M059J (cell line): Measurements from ENCODE around the gene PHACTR1. TPM values are rescaled to one million over a fixed set of nuclear protein-coding genes. Genes with fewer than 3 reads are reported as not detected.
"Not testable (repeated sequence)": the region's sequence is repeated elsewhere in the genome, so short reads cannot be mapped to it uniquely, and the experiment has no call there.

Experiments
- DNase-seq: peaks from one replicate; pipeline ENCODE4 v3.0.0-alpha.2; 2012; ENCODE audit warnings: low read depth
- total RNA-seq: library from RNA; depleted of rRNA; stranded (reverse); fragments of >200 nt; shearing (Covaris generic); gene quantifications from 2 replicates; pipeline ENCODE4 v1.2.3, GENCODE V29; 2014; rRNA removed

The PHACTR1 gene
- total RNA-seq: 1.2 and 3.5 TPM in 2 replicates

DNA sequence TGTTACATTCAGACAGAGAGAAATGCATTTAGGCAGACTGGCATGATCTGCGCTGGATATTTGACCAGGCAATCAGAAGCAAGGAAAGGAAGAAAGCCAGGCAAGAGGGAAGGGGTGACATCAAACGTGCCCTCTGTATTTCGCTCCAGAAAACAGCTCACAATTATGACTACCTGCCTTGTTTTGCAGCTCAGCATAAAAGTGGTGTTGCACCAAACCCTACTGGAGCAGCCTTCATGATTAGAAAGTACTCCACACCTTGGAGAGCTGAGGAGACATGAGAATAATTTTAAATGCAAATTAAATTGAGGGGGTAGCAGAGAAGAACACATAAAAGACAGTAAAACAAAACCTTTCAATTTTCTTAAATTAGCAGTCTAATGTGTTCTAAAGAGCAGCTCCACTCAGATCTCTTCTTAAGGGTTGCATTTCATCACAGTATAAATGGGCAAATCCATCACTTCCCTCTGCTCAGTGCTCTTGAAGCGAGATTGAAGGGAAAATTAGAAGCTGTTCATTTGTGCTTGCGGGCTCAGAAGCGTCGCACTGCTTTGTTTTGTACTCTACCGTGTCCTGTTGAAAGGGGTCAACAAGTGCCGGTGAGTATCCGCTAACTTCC lies at the start of gene PHACTR1:
Gene PHACTR1, plus strand, starts transcription at position 470 of the 619 bp plus-strand sequence.
- no peak for DNase-seq

DNA sequence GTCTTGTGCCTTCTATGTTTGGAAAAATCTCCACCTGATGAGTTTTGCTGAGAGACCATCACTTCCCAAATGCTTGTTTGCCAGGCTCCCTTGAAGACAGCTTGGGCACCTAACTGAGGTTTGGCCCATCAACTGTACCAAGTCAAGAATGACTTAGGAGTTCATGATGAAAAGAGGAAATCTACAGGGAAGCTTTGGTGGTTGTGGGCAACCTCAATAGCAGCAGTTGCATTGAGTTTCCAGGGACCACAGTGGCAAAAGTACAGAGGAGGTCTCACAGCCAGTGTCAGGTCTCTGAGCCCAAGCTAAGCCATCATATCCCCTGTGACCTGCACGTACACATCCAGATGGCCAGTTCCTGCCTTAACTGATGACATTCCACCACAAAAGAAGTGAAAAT lies 49.7 kb upstream of the PHACTR1 start:
- no peak for DNase-seq

DNA sequence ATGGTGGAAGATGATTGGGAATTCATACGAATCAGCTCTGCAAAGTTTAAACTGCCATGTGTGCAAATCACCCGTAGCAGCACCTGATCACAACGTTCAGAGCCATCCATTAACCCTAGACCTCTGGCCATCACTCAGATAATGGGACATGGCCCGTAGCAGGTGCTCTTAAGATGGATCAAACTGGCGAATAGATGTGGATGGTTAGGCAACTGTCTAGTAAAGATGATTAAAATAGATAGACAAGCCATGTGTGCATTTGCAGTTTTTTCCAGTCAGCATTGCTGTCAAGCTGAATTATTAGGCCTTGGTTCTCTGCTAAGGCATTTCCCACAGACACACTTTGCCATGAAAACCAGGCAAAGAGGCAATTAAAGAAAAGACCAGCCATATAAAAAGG lies 40.6 kb upstream of the PHACTR1 start:
- no peak for DNase-seq

DNA sequence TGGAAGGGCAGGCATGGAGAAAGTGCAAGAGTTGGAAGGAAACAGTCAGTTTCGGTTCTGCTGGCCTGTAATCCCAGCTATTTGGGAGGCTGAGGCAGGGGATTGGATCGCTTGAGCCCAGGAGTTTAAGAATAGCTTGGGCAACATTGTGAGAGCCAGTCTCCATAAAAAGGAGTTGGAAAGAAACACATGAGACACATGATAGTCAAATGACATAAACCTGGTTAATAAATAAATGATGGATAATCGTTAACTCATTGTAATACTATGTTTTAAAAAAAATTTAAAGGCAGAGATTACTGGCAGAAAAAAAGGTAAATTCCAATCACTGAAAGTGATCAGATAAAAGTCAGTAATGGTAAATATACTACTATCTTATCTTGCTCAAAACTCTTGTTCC lies 37.2 kb upstream of the PHACTR1 start:
- DNase-seq: no peak

GRCh38 chr6:12693122-12693521 lies 23.4 kb upstream of the PHACTR1 start:
- no peak for DNase-seq

GRCh38 chr6:12698298-12698697 lies 18.3 kb upstream of the PHACTR1 start:
- DNase-seq: no peak

- DNase-seq: no peak
Observed at GRCh38 chr6:12704946-12705345, 11.6 kb upstream of the PHACTR1 start.

- peak; percentile 58 for DNase-seq
Observed at GRCh38 chr6:12709116-12709515, 7.5 kb upstream of the PHACTR1 start.

GRCh38 chr6:12709556-12710232 lies 6.9 kb upstream of the PHACTR1 start:
- DNase-seq: no peak

DNA sequence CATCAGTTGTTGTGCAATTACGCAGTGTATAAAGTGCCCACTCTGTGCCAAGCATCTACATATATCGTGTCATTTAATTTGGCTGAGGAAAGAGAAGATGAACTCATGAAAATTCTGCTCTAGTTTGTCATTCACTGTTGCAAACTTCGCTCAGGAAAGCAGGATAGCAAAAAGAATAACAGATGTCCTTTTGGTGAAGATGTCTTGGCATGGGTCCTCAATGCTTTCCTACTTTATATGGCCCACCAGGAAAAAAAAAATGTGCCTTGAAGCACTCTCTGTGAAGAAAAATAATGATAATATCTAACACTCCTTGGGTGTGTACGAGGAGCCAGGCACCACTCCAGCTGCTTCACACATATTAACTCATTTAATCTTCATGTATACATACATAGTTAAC lies 5.6 kb upstream of the PHACTR1 start:
- no peak for DNase-seq

GRCh38 chr6:12714022-12714421 lies 2.5 kb upstream of the PHACTR1 start:
- no peak for DNase-seq

GRCh38 chr6:12715437-12715836 lies 1.1 kb upstream of the PHACTR1 start:
- no peak for DNase-seq

DNA sequence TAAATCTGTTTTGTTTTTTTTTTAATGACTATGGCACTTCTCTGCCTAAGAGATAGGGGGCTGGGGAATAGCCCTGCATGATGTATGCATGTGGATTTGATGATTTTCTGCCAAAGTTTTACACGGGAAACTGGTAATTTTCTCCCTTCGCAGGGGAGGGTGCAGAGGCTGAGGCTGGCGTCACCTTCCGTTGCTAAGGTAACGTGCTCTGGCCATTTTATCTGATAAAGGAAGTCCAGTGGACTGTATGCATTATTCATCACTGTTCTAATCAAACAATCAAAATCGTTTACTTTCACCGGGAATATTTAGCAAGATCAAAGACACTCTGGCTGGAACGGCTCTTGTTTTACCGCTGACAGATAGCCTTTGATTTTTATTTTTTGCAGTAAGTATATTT lies 789 bp downstream of the PHACTR1 start:
- DNase-seq: peak; percentile 68

DNA sequence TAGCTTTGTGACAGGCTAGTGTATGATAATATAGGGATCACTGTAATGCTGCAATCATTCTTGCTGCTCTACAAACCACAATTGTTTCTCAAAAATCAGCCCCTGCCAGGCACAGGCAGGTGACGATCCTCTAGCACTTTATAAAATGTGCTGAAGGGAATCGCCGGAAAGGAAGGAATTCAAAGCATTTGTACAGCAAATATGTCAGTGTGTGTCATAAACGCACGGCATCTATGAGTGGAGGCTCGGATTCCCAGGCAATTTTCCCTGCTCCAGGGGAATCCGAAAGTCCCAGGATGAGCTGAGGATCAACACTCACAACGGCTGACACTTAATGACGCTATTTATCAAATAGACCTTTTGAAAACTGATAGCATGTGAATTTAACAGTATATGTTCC lies 1.4 kb downstream of the PHACTR1 start:
- DNase-seq: peak; percentile 78

- DNase-seq: no peak
Observed at GRCh38 chr6:12719017-12719416, 2.5 kb downstream of the PHACTR1 start.

- DNase-seq: no peak
Observed at GRCh38 chr6:12720310-12720709, 3.7 kb downstream of the PHACTR1 start.

DNA sequence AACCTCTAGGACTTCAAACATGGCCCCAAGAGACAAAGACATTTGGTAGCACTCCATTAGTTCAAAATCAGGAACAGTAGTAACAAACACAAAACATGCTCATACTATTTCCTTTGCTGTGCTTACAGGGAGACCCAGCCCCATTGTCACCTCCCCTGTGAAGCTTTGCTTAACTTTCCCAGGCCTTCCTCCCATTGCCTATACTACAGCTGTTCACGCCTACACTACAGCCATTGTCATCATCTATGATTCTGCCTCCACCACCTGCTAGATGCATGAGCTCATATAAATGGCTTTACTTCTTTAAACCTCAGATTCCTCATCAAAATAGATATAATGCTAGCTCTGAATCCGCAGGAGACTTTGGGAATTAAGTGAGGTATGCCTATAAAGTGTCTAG lies 8.7 kb downstream of the PHACTR1 start:
- DNase-seq: no peak

DNA sequence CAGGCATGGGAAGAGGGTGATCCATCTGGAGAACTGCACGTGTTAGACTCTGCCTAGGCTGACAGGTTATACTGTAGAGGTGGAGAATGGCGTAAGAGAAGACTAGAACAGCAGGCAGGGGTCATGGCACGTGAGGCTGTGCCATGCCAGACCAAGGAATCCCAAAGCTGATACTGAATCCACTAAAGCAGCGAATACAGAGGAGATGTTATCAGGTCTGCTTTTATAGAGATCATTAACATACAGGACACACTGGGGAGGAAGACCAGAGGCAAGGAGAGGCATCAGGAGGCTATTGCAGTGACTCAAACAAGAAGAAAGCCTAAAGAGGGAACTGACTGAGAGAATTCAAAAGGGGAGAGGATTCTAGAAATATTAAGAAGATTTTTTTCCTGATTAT lies 12.9 kb downstream of the PHACTR1 start:
- no peak for DNase-seq

- not testable (repeated sequence) for DNase-seq
Observed at GRCh38 chr6:12730809-12731208, 14.2 kb downstream of the PHACTR1 start.

DNA sequence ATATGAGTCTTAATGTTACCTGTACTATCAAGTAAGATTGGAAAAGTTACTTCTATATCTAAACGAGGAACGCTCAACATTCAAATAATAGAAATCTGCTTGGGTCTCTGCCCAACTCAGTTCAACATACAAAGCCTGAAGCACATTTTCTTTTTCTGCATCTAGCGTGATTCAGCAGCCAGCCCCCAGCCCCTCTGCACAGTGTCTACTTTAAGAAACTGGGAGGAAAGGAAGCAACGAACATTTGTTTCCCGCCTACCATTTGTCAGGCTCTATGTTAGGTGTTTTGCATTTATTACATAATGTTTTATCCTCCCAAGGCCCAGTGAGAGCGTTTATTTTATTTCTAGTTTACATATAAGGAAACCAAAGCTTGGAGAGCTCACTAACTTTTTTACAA lies 17.3 kb downstream of the PHACTR1 start:
- DNase-seq: no peak

- no peak for DNase-seq
Observed at GRCh38 chr6:12735786-12736185, 19.2 kb downstream of the PHACTR1 start.

GRCh38 chr6:12748411-12748810 lies 31.8 kb downstream of the PHACTR1 start:
- no peak for DNase-seq

GRCh38 chr6:12748815-12749521 lies 32.4 kb downstream of the PHACTR1 start:
- peak; percentile 35 for DNase-seq
